ENCODE measurements around the gene GPRC5A. TPM values are rescaled to one million over a fixed set of nuclear protein-coding genes. Genes with fewer than 3 reads are reported as not detected.

The GPRC5A gene
- total and polyA plus RNA-seq, 7 donors, result 2.1 to 75.5 (median 11.4) TPM

GRCh38 chr12:12864243-12864642 is 27.1 kb upstream of the GPRC5A start:
- no peaks in the 10 kb centered on the region for H3K27me3 ChIP-seq
- TF ChIP-seq, protein P1, sequence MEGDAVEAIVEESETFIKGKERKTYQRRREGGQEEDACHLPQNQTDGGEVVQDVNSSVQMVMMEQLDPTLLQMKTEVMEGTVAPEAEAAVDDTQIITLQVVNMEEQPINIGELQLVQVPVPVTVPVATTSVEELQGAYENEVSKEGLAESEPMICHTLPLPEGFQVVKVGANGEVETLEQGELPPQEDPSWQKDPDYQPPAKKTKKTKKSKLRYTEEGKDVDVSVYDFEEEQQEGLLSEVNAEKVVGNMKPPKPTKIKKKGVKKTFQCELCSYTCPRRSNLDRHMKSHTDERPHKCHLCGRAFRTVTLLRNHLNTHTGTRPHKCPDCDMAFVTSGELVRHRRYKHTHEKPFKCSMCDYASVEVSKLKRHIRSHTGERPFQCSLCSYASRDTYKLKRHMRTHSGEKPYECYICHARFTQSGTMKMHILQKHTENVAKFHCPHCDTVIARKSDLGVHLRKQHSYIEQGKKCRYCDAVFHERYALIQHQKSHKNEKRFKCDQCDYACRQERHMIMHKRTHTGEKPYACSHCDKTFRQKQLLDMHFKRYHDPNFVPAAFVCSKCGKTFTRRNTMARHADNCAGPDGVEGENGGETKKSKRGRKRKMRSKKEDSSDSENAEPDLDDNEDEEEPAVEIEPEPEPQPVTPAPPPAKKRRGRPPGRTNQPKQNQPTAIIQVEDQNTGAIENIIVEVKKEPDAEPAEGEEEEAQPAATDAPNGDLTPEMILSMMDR (IDR thresholded peaks at IDR 0.05), result no peak
- no peak for TF ChIP-seq EP300 (IDR thresholded peaks at IDR 0.05)
- no peak for TF ChIP-seq POLR2A (IDR thresholded peaks at IDR 0.05)
- TF ChIP-seq POLR2AphosphoS5 (IDR thresholded peaks at IDR 0.05), result no peak
- H3K9me3 ChIP-seq, result no peaks in the 10 kb centered on the region
- no peaks in the 10 kb centered on the region for H3K4me1 ChIP-seq
- intact Hi-C loops (cut with DNase I), result no loop called here
- WGBS, 2 donors, result 95 to 98% methylated on average over 2 of the region's 2 CpGs
- H3K27ac ChIP-seq, result no peak overlapping the region
- H3K4me3 ChIP-seq, result no peak overlapping the region
- DNase-seq, result no peak
- no peaks in the 10 kb centered on the region for H3K36me3 ChIP-seq

GRCh38 chr12:12868477-12869235 is 22.7 kb upstream of the GPRC5A start:
- no peak for DNase-seq
- H3K9me3 ChIP-seq, result no peaks in the 10 kb centered on the region
- no peak overlapping the region for H3K27ac ChIP-seq
- H3K36me3 ChIP-seq, result no peaks in the 10 kb centered on the region
- 80 to 91% methylated on average over 3 of the region's 3 CpGs for WGBS, 2 donors
- H3K4me1 ChIP-seq, result no peaks in the 10 kb centered on the region
- H3K27me3 ChIP-seq, result no peaks in the 10 kb centered on the region
- TF ChIP-seq, protein P1 (IDR thresholded peaks at IDR 0.05), result no peak
- TF ChIP-seq POLR2AphosphoS5 (IDR thresholded peaks at IDR 0.05) (no peak), EP300 (IDR thresholded peaks at IDR 0.05) (no peak), POLR2A (IDR thresholded peaks at IDR 0.05) (no peak)
- no peak overlapping the region for H3K4me3 ChIP-seq
- intact Hi-C loops (cut with DNase I), result no loop called here

- Histone ChIP-seq H3K9me3 (no peaks in the 10 kb centered on the region), H3K27me3 (no peaks in the 10 kb centered on the region), H3K4me1 (no peaks in the 10 kb centered on the region), H3K27ac (no peak overlapping the region), H3K36me3 (no peaks in the 10 kb centered on the region), H3K4me3 (no peak overlapping the region)
- DNase-seq, result no peak
- WGBS, 2 donors, result 84 to 87% methylated on average over 7 of the region's 7 CpGs
- intact Hi-C loops (cut with DNase I), result no loop called here
- TF ChIP-seq, protein P1 (IDR thresholded peaks at IDR 0.05), result no peak
- TF ChIP-seq POLR2AphosphoS5 (IDR thresholded peaks at IDR 0.05), result no peak
- no peak for TF ChIP-seq EP300 (IDR thresholded peaks at IDR 0.05)
- TF ChIP-seq POLR2A (IDR thresholded peaks at IDR 0.05), result no peak
These were observed 20.9 kb upstream of the GPRC5A start for GRCh38 chr12:12870465-12870864.

DNA sequence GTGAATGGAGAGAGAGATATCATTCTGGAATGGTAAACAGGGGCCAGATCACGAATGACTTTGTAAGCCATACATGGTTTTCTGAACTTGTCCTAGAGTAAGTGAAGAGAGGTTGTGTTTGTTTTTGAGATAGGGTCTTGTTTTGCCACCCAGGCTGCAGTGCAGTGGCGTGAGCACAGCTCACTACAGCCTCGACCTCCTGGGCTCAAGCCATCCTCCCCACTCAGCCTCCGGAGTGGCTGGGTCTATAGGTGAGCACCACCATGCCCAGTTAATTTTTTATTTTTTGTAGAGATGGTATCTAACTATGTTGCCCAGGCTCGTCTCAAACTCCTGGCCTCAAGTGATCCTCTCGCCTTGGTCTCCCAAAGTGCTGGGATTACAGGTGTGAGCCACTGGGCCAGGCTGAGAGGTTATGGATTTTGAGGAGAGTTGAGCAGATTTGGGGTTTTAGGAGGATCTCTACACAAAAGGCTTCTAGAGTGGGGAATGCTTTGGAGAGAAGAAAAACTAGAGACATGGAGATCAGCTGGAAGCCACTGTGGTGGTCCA is 19.7 kb upstream of the GPRC5A start:
- H3K4me3 ChIP-seq, result no peak overlapping the region
- H3K27me3 ChIP-seq, result no peaks in the 10 kb centered on the region
- no peaks in the 10 kb centered on the region for H3K9me3 ChIP-seq
- H3K36me3 ChIP-seq, result no peaks in the 10 kb centered on the region
- TF ChIP-seq EP300 (IDR thresholded peaks at IDR 0.05) (no peak), POLR2A (IDR thresholded peaks at IDR 0.05) (no peak)
- TF ChIP-seq, protein P1 (IDR thresholded peaks at IDR 0.05), result no peak
- WGBS, 2 donors, result 84 to 92% methylated on average over 6 of the region's 6 CpGs
- no peaks in the 10 kb centered on the region for H3K4me1 ChIP-seq
- H3K27ac ChIP-seq, result no peak overlapping the region
- DNase-seq, result no peak
- intact Hi-C loops (cut with DNase I), result no loop called here

All from sigmoid colon (tissue), 7 donors.